ENCODE results near the gene KLHL29. TPM values are rescaled to one million over a fixed set of nuclear protein-coding genes. Genes with fewer than 3 reads are reported as not detected.

Gene KLHL29
- total and polyA plus RNA-seq, 2 donors (not counting 1 experiment from before 2014, with no cell fraction given): 1.3 to 3.4 TPM

DNA sequence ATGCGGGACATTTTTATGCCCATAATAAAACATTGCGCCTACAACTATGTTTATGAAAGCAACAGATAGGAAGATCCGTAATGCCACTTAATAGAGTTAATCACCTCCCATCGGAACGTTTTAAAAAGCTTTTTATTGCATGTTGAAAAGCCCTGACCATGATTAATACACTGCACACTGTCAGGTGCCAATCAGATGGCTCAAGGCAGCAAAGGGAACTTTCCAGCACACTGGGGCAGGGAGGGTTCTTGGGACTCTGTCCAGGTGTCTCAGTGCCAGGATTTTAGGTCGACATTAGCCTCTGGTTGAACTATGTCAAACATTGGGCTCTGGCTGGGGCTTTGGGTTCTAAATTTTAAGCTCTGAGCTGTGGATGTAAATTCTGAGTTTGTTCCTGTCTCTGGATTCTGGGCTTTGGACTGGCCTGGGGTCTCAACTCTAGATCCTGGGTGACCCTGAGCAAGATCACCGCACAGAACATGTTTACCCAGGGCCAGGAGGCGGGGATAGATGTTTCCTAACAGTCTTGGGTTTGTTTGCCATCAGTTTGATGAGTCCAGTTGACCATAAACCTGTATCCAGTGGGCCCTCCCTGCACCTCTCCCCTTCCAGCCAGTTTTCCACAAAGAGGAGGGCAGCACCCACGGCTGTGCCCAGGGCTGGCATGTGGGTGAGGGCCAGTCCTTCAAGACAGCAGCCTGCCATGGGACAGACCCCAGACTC is 279.2 kb downstream of the KLHL29 start:
- no peak for TF ChIP-seq EZH2 (IDR thresholded peaks at IDR 0.05; ENCODE audit: borderline replicate concordance, insufficient read depth, low read depth, low read length, poor library complexity, severe bottlenecking)
- TF ChIP-seq, protein P1, sequence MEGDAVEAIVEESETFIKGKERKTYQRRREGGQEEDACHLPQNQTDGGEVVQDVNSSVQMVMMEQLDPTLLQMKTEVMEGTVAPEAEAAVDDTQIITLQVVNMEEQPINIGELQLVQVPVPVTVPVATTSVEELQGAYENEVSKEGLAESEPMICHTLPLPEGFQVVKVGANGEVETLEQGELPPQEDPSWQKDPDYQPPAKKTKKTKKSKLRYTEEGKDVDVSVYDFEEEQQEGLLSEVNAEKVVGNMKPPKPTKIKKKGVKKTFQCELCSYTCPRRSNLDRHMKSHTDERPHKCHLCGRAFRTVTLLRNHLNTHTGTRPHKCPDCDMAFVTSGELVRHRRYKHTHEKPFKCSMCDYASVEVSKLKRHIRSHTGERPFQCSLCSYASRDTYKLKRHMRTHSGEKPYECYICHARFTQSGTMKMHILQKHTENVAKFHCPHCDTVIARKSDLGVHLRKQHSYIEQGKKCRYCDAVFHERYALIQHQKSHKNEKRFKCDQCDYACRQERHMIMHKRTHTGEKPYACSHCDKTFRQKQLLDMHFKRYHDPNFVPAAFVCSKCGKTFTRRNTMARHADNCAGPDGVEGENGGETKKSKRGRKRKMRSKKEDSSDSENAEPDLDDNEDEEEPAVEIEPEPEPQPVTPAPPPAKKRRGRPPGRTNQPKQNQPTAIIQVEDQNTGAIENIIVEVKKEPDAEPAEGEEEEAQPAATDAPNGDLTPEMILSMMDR (IDR thresholded peaks at IDR 0.05): no peak
- H3K4me1 Mint-ChIP-seq: peaks cover 2% of the 10 kb centered on the region
- Histone ChIP-seq H3K4me3 (ENCODE audit: control extremely low read depth in 1 of 5, extremely low read depth in 1 of 5, insufficient read depth in 1 of 5, low read depth in 2 of 5, low read length in 4 of 5) (no peak overlapping the region), H3K27ac (ENCODE audit: low read length in 2 of 2) (no peak overlapping the region), H3K9ac (ENCODE audit: low read length) (no peak overlapping the region), H2AFZ (ENCODE audit: insufficient read depth, low read depth, low read length, poor library complexity, severe bottlenecking) (no peak overlapping the region), H4K20me1 (ENCODE audit: control insufficient read depth, insufficient read depth, low read length, poor library complexity, severe bottlenecking) (no peaks in the 10 kb centered on the region), H3K9me3 (ENCODE audit: control extremely low read depth in 1 of 3, control insufficient read depth in 2 of 3, insufficient read depth in 1 of 3, low read length in 2 of 3) (peaks cover 0 to 5% (median 0%) of the 10 kb centered on the region in 3 donors), H3K36me3 (replicated peaks in 1 of 2; ENCODE audit: control extremely low read depth in 1 of 2, control insufficient read depth in 1 of 2, extremely low read depth in 1 of 2, insufficient read depth in 2 of 2, low read length in 1 of 2) (no peaks in the 10 kb centered on the region), H3K4me2 (replicated peaks; ENCODE audit: low read depth, low read length, poor library complexity, severe bottlenecking) (no peak overlapping the region), H3K79me2 (ENCODE audit: control insufficient read depth, insufficient read depth, low read length) (no peaks in the 10 kb centered on the region), H3K4me1 (ENCODE audit: control insufficient read depth in 2 of 2, insufficient read depth in 2 of 2, low read length in 2 of 2) (no peaks in the 10 kb centered on the region), H3K27me3 (replicated peaks in 1 of 4; ENCODE audit: control extremely low read depth in 1 of 4, control insufficient read depth in 3 of 4, insufficient read depth in 4 of 4, low read length in 3 of 4) (peaks cover 0 to 19% (median 1%) of the 10 kb centered on the region in 4 experiments)
- DNase-seq (no peak), ATAC-seq (ENCODE audit: low read depth) (no peak)
- intact Hi-C loops (cut with micrococcal nuclease): no loop called here
- WGBS (ENCODE audit: insufficient coverage): 79% methylated on average over 4 of the region's 9 CpGs
- H3K9me3 Mint-ChIP-seq (ENCODE audit: insufficient read depth): no peaks in the 10 kb centered on the region
- H3K27ac Mint-ChIP-seq: no peak overlapping the region
- CTCF ChIA-PET: no interaction called here
- POLR2A ChIA-PET: no interaction called here
- no peak overlapping the region for H3K4me3 Mint-ChIP-seq
- peaks cover 3% of the 10 kb centered on the region for H3K27me3 Mint-ChIP-seq

DNA sequence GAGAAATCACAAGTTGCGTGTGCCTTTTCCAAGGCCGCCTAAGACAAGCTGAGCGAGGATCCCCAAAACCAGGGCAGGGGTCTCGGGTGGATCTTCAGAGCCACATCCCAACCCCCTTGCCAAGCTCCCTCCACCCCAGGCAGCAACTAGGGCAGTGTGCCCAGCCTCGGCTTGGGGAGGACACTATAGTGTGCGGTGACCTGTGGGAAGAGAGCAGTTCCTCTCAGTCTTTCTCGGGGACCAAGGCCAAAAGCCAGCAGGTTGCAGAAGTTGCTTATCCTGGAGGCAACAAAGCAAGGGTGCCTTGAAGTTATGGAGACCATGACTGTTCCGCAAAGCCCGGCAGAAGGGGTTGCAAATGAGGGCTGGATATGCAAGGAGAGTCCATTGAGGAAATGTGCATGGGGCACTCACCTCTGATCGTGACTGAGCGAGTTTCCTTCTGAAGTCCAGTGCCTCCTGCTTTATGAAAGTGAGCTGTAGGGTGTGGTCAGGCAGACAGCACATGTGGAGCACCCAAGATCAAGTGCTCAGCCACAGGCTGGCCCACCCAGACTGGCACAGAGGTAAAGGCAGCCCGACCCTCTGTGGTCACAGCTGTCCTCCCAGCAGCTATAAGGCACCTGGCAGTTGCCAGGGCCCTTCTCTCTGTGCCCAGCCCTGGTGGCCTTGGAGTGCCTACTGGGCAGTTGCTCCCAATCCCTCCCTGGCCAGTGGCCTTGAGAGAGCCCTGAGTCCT is 281.4 kb downstream of the KLHL29 start:
- Histone ChIP-seq H3K27ac (ENCODE audit: low read length in 2 of 2) (no peak overlapping the region), H3K27me3 (replicated peaks in 1 of 4; ENCODE audit: control extremely low read depth in 1 of 4, control insufficient read depth in 3 of 4, insufficient read depth in 4 of 4, low read length in 3 of 4) (peaks cover 0 to 17% (median 1%) of the 10 kb centered on the region in 4 experiments), H3K4me2 (replicated peaks; ENCODE audit: low read depth, low read length, poor library complexity, severe bottlenecking) (no peak overlapping the region), H3K9me3 (ENCODE audit: control extremely low read depth in 1 of 3, control insufficient read depth in 2 of 3, insufficient read depth in 1 of 3, low read length in 2 of 3) (peaks cover 0 to 5% (median 0%) of the 10 kb centered on the region in 3 donors), H3K4me3 (ENCODE audit: control extremely low read depth in 1 of 5, extremely low read depth in 1 of 5, insufficient read depth in 1 of 5, low read depth in 2 of 5, low read length in 4 of 5) (no peak overlapping the region), H4K20me1 (ENCODE audit: control insufficient read depth, insufficient read depth, low read length, poor library complexity, severe bottlenecking) (no peaks in the 10 kb centered on the region), H3K9ac (ENCODE audit: low read length) (no peak overlapping the region), H3K79me2 (ENCODE audit: control insufficient read depth, insufficient read depth, low read length) (no peaks in the 10 kb centered on the region), H2AFZ (ENCODE audit: insufficient read depth, low read depth, low read length, poor library complexity, severe bottlenecking) (no peak overlapping the region), H3K4me1 (ENCODE audit: control insufficient read depth in 2 of 2, insufficient read depth in 2 of 2, low read length in 2 of 2) (no peaks in the 10 kb centered on the region), H3K36me3 (replicated peaks in 1 of 2; ENCODE audit: control extremely low read depth in 1 of 2, control insufficient read depth in 1 of 2, extremely low read depth in 1 of 2, insufficient read depth in 2 of 2, low read length in 1 of 2) (no peaks in the 10 kb centered on the region)
- intact Hi-C loops (cut with micrococcal nuclease): no loop called here
- no peak for ATAC-seq (ENCODE audit: low read depth)
- Mint-ChIP-seq H3K27me3 (peaks cover 3% of the 10 kb centered on the region), H3K4me3 (no peak overlapping the region), H3K4me1 (peaks cover 2% of the 10 kb centered on the region), H3K27ac (no peak overlapping the region), H3K9me3 (ENCODE audit: insufficient read depth) (no peaks in the 10 kb centered on the region)
- POLR2A ChIA-PET: no interaction called here
- CTCF ChIA-PET: no interaction called here
- 98% methylated on average over 11 of the region's 12 CpGs for WGBS (ENCODE audit: insufficient coverage)
- no peak for DNase-seq
- TF ChIP-seq, protein P1 (IDR thresholded peaks at IDR 0.05): no peak
- no peak for TF ChIP-seq EZH2 (IDR thresholded peaks at IDR 0.05; ENCODE audit: borderline replicate concordance, insufficient read depth, low read depth, low read length, poor library complexity, severe bottlenecking)

All from B cell (primary cell).